ENCODE measurements around the gene ENDOV.

The ENDOV gene

GRCh38 chr17:80461528-80462160 lies 46.7 kb downstream of the ENDOV start:
- H2AFZ ChIP-seq (ENCODE audit: low read depth), result no peak overlapping the region
- no peaks in the 10 kb centered on the region for H3K4me1 ChIP-seq (ENCODE audit: low read depth, poor library complexity, severe bottlenecking)
- no peak overlapping the region for H3K27ac ChIP-seq
- H4K20me1 ChIP-seq (ENCODE audit: insufficient read depth), result no peaks in the 10 kb centered on the region
- TF ChIP-seq CTCF (conservative IDR thresholded peaks at IDR 0.05; ENCODE audit: low read depth, low read length), result no peak
- H3K79me2 ChIP-seq (ENCODE audit: insufficient read depth, low read depth), result no peaks in the 10 kb centered on the region
- no peak overlapping the region for H3K4me3 ChIP-seq (IDR thresholded peaks at IDR 0.05; ENCODE audit: insufficient read depth, low read depth, low read length)
- no peaks in the 10 kb centered on the region for H3K36me3 ChIP-seq (ENCODE audit: insufficient read depth)
- H3K9ac ChIP-seq, result no peak overlapping the region
- H3K4me2 ChIP-seq, result no peak overlapping the region
- H3K27me3 ChIP-seq (ENCODE audit: insufficient read depth, low read depth), result peaks cover 100% of the 10 kb centered on the region

- Histone ChIP-seq H3K27ac (no peak overlapping the region), H3K4me3 (IDR thresholded peaks at IDR 0.05; ENCODE audit: insufficient read depth, low read depth, low read length) (no peak overlapping the region), H3K36me3 (ENCODE audit: insufficient read depth) (no peaks in the 10 kb centered on the region), H3K79me2 (ENCODE audit: insufficient read depth, low read depth) (no peaks in the 10 kb centered on the region), H3K27me3 (ENCODE audit: insufficient read depth, low read depth) (peaks cover 100% of the 10 kb centered on the region), H3K4me1 (ENCODE audit: low read depth, poor library complexity, severe bottlenecking) (no peaks in the 10 kb centered on the region), H3K9ac (no peak overlapping the region), H4K20me1 (ENCODE audit: insufficient read depth) (no peaks in the 10 kb centered on the region), H3K4me2 (no peak overlapping the region), H2AFZ (ENCODE audit: low read depth) (no peak overlapping the region)
- no peak for TF ChIP-seq CTCF (conservative IDR thresholded peaks at IDR 0.05; ENCODE audit: low read depth, low read length)
These were observed 48.9 kb downstream of the ENDOV start for GRCh38 chr17:80463784-80464400.

GRCh38 chr17:80464486-80464885 lies 49.5 kb downstream of the ENDOV start:
- Histone ChIP-seq H3K4me1 (ENCODE audit: low read depth, poor library complexity, severe bottlenecking) (no peaks in the 10 kb centered on the region), H3K4me2 (no peak overlapping the region), H3K9ac (no peak overlapping the region), H3K79me2 (ENCODE audit: insufficient read depth, low read depth) (no peaks in the 10 kb centered on the region), H3K27ac (no peak overlapping the region), H4K20me1 (ENCODE audit: insufficient read depth) (no peaks in the 10 kb centered on the region), H3K36me3 (ENCODE audit: insufficient read depth) (no peaks in the 10 kb centered on the region), H3K27me3 (ENCODE audit: insufficient read depth, low read depth) (peaks cover 100% of the 10 kb centered on the region), H2AFZ (ENCODE audit: low read depth) (no peak overlapping the region), H3K4me3 (IDR thresholded peaks at IDR 0.05; ENCODE audit: insufficient read depth, low read depth, low read length) (no peak overlapping the region)
- no peak for TF ChIP-seq CTCF (conservative IDR thresholded peaks at IDR 0.05; ENCODE audit: low read depth, low read length)

- H3K27me3 ChIP-seq (ENCODE audit: insufficient read depth, low read depth), result peaks cover 100% of the 10 kb centered on the region
These were observed 50.5 kb downstream of the ENDOV start for GRCh38 chr17:80465327-80465974.

More at GRCh38 chr17:80465327-80465974, 50.5 kb downstream of the ENDOV start:
- Histone ChIP-seq H3K4me1 (ENCODE audit: low read depth, poor library complexity, severe bottlenecking) (no peaks in the 10 kb centered on the region), H3K36me3 (ENCODE audit: insufficient read depth) (no peaks in the 10 kb centered on the region), H4K20me1 (ENCODE audit: insufficient read depth) (no peaks in the 10 kb centered on the region), H2AFZ (ENCODE audit: low read depth) (no peak overlapping the region), H3K27ac (no peak overlapping the region), H3K9ac (no peak overlapping the region), H3K79me2 (ENCODE audit: insufficient read depth, low read depth) (no peaks in the 10 kb centered on the region), H3K4me3 (IDR thresholded peaks at IDR 0.05; ENCODE audit: insufficient read depth, low read depth, low read length) (no peak overlapping the region), H3K4me2 (no peak overlapping the region)
- no peak for TF ChIP-seq CTCF (conservative IDR thresholded peaks at IDR 0.05; ENCODE audit: low read depth, low read length)
